Caco-2 (cell line): ENCODE results near the gene AGMO. TPM values are rescaled to one million over a fixed set of nuclear protein-coding genes. Genes with fewer than 3 reads are reported as not detected.

ENCODE experiments used
- BruUV-seq: library from RNA; stranded (reverse); fragments of 400-500 nt; replicated peaks from 2 replicates; lab custom pipeline; 2021; lab: Mats Ljungman, UMichigan
- CTCF ChIA-PET: fragments of 300-600 bp; sonication (Branson Sonifier 250); formaldehyde crosslinking; loops from one replicate; lab custom pipeline; 2022; ENCODE audit warnings: antibody characterized with exemption; lab: Charles Lee
- POLR2A ChIA-PET: fragments of 300-600 bp; sonication (Branson Sonifier 250); formaldehyde crosslinking; loops from one replicate; lab custom pipeline; 2022; ENCODE audit warnings: antibody characterized with exemption; lab: Charles Lee
- DNase-seq, 2 experiments: peaks; one replicate each; pipeline versions ENCODE4 v3.0.0 to v3.0.0-alpha.2; 2020 to 2022
- H3K27me3 ChIP-seq: replicated peaks from 2 replicates; pipeline ENCODE4 v1.6.0; 2011; ENCODE audit warnings: low read length; ENCODE audit not compliant: control insufficient read depth, insufficient read depth
- H3K36me3 ChIP-seq: 2 replicates; pipeline ENCODE4 v1.5.1; 2011; ENCODE audit warnings: low read length; ENCODE audit not compliant: control insufficient read depth, insufficient read depth
- H3K4me1 ChIP-seq: fragments of 250-450 bp; sonication (Bioruptor Pico); 2 replicates; pipeline ENCODE4 v1.5.1; 2020; ENCODE audit warnings: mild to moderate bottlenecking
- H3K4me3 ChIP-seq: 2 replicates; pipeline ENCODE4 v1.5.1; 2011; ENCODE audit warnings: low read depth, mild to moderate bottlenecking, control low read depth, low read length
- H3K9me3 ChIP-seq: fragments of 250-450 bp; sonication (Bioruptor Pico); 2 replicates; pipeline ENCODE4 v1.5.1; 2020; ENCODE audit warnings: mild to moderate bottlenecking, moderate library complexity
- H3K27ac Mint-ChIP-seq: one replicate; pipeline ENCODE4 v1.8.0; 2022; ENCODE audit warnings: mixed read lengths; ENCODE audit not compliant: unreplicated experiment
- H3K27me3 Mint-ChIP-seq: one replicate; pipeline ENCODE4 v1.8.0; 2022; ENCODE audit warnings: mixed read lengths; ENCODE audit not compliant: insufficient read depth, unreplicated experiment
- H3K36me3 Mint-ChIP-seq: one replicate; pipeline ENCODE4 v1.8.0; 2022; ENCODE audit warnings: mild to moderate bottlenecking, mixed read lengths; ENCODE audit not compliant: insufficient read depth, unreplicated experiment
- H3K4me1 Mint-ChIP-seq: one replicate; pipeline ENCODE4 v1.8.0; 2022; ENCODE audit warnings: low read depth, mixed read lengths; ENCODE audit not compliant: unreplicated experiment
- H3K4me3 Mint-ChIP-seq: one replicate; pipeline ENCODE4 v1.8.0; 2022; ENCODE audit warnings: mild to moderate bottlenecking, moderate library complexity, mixed read lengths; ENCODE audit not compliant: unreplicated experiment
- H3K9me3 Mint-ChIP-seq: one replicate; pipeline ENCODE4 v1.8.0; 2022; ENCODE audit warnings: mixed read lengths; ENCODE audit not compliant: unreplicated experiment
- intact Hi-C: fragments of 100-400 bp; cut with micrococcal nuclease; formaldehyde crosslinking; loops from one replicate; pipeline ENCODE4 v1.10.0; 2022; ENCODE audit not compliant: unreplicated experiment
- total RNA-seq: library from RNA; stranded (reverse); gene quantifications from 2 replicates; pipeline ENCODE4 v1.2.3, GENCODE V29; 2022
- TF ChIP-seq, protein P1 (sequence below), 2 experiments: fragments of 200-600 bp in 1 of 2; IDR thresholded peaks; 1 replicate in 1 of 2; 2 replicates in 1 of 2; pipeline versions ENCODE4 v1.5.1 to v1.8.0; 2011 to 2022; ENCODE audit warnings: antibody characterized with exemption in 1 of 2, control low read depth in 1 of 2, inconsistent platforms in 1 of 2, low read depth in 1 of 2, low read length in 1 of 2, mild to moderate bottlenecking in 1 of 2, moderate library complexity in 1 of 2; ENCODE audit not compliant: insufficient read depth in 1 of 2, severe bottlenecking in 1 of 2, unreplicated experiment in 1 of 2

Gene AGMO
- total RNA-seq, 1 experiment from 2014 or later, result 0.16 TPM

DNA sequence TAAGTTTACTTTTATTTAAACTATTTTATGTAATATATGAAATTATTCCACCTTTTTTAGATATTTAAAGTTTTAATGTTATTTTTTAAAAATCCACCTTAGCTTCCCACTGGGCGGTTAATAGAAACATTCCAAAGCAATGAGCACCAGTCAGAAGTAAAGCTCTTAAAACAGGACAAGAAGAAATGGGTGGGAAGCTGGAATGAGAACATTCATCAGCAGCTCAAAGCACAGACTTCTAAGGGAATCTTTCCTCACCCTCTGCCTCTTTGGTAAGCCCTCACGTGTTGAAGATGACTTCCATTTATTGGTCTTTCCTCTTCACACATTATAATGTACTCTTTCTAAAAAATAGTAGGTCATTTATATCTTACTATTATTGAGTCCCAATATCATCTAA, 3.1 kb downstream of the AGMO start:
- intact Hi-C loops, result loop anchor here (5.0 kb wide), 1 partner anchor 251 kb away; no protein-coding TSS in a partner anchor
- BruUV-seq, result no TSS peak
- H3K4me1 Mint-ChIP-seq, result no peaks in the 10 kb centered on the region
- no peak for DNase-seq
- Histone ChIP-seq H3K27me3 (no peaks in the 10 kb centered on the region), H3K4me1 (peaks cover 5% of the 10 kb centered on the region), H3K9me3 (no peaks in the 10 kb centered on the region), H3K36me3 (no peaks in the 10 kb centered on the region), H3K4me3 (no peak overlapping the region)
- TF ChIP-seq, protein P1, sequence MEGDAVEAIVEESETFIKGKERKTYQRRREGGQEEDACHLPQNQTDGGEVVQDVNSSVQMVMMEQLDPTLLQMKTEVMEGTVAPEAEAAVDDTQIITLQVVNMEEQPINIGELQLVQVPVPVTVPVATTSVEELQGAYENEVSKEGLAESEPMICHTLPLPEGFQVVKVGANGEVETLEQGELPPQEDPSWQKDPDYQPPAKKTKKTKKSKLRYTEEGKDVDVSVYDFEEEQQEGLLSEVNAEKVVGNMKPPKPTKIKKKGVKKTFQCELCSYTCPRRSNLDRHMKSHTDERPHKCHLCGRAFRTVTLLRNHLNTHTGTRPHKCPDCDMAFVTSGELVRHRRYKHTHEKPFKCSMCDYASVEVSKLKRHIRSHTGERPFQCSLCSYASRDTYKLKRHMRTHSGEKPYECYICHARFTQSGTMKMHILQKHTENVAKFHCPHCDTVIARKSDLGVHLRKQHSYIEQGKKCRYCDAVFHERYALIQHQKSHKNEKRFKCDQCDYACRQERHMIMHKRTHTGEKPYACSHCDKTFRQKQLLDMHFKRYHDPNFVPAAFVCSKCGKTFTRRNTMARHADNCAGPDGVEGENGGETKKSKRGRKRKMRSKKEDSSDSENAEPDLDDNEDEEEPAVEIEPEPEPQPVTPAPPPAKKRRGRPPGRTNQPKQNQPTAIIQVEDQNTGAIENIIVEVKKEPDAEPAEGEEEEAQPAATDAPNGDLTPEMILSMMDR (IDR thresholded peaks at IDR 0.05; ENCODE audit: insufficient read depth in 1 of 2, low read depth in 1 of 2, low read length in 1 of 2, severe bottlenecking in 1 of 2, unreplicated experiment in 1 of 2), result no peak
- H3K27me3 Mint-ChIP-seq, result peaks cover 6% of the 10 kb centered on the region
- H3K4me3 Mint-ChIP-seq, result no peak overlapping the region
- H3K27ac Mint-ChIP-seq, result no peak overlapping the region
- ChIA-PET POLR2A (interaction anchor here (0.7 kb wide), 1 partner anchor 25 kb away, joined by 3 read pairs; no protein-coding TSS in a partner anchor), CTCF (no interaction called here)
- H3K36me3 Mint-ChIP-seq, result no peaks in the 10 kb centered on the region
- H3K9me3 Mint-ChIP-seq, result no peaks in the 10 kb centered on the region

DNA sequence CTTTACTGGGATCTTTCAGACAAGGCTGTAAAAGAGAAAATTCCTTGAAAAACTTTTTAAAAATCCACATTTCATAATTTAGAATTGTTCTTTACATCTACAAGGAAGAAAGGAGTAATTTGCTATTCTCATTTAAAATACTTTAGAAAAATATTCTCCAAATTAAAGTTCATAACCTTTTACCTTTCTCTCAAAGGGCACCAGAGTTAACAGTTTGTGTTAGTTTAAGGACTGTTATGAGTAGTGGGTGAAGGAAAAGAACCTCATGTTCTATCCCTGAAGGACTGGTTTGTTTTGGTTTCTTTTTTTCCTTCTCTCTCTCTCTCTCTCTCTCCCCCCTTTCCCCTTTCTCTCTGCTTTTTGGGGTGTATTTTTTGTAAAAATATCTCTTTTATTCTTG, 4.1 kb downstream of the AGMO start:
- Mint-ChIP-seq H3K9me3 (no peaks in the 10 kb centered on the region), H3K4me3 (no peak overlapping the region), H3K27ac (no peak overlapping the region), H3K27me3 (peaks cover 6% of the 10 kb centered on the region), H3K36me3 (no peaks in the 10 kb centered on the region), H3K4me1 (no peaks in the 10 kb centered on the region)
- ChIA-PET CTCF (no interaction called here), POLR2A (no interaction called here)
- intact Hi-C loops, result loop anchor here (5.0 kb wide), 1 partner anchor 250 kb away; no protein-coding TSS in a partner anchor
- no peaks in the 10 kb centered on the region for H3K27me3 ChIP-seq
- peaks cover 5% of the 10 kb centered on the region for H3K4me1 ChIP-seq
- H3K9me3 ChIP-seq, result no peaks in the 10 kb centered on the region
- TF ChIP-seq, protein P1 (IDR thresholded peaks at IDR 0.05; ENCODE audit: insufficient read depth in 1 of 2, low read depth in 1 of 2, low read length in 1 of 2, severe bottlenecking in 1 of 2, unreplicated experiment in 1 of 2), result no peak
- H3K36me3 ChIP-seq, result no peaks in the 10 kb centered on the region
- no peak overlapping the region for H3K4me3 ChIP-seq
- DNase-seq, result no peak
- BruUV-seq, result no TSS peak

DNA sequence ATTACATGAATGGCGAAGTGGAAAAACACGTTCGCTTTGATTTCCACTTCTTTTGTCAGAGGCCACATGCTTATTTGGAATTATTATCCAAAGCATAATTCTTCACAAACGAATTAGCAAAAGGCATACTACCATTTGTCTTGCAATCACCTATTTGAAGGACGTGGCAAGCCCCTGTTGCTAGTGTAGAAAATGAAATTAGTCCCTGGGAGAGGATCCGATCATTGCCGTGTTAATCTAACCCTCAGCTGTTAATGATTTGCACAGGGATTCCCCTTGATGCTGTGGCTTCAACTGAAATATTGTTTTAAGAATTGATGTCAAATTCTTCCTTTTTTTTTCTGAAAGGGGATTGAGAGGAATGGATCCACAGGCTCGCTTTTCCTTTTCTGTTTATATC, 4.6 kb downstream of the AGMO start:
- intact Hi-C loops, result loop anchor here (5.0 kb wide), 1 partner anchor 250 kb away; no protein-coding TSS in a partner anchor
- H3K9me3 Mint-ChIP-seq, result no peaks in the 10 kb centered on the region
- no peaks in the 10 kb centered on the region for H3K4me1 Mint-ChIP-seq
- Histone ChIP-seq H3K4me3 (no peak overlapping the region), H3K4me1 (peaks cover 5% of the 10 kb centered on the region), H3K27me3 (no peaks in the 10 kb centered on the region), H3K36me3 (no peaks in the 10 kb centered on the region), H3K9me3 (no peaks in the 10 kb centered on the region)
- ChIA-PET POLR2A (no interaction called here), CTCF (no interaction called here)
- BruUV-seq, result no TSS peak
- no peak for DNase-seq
- H3K36me3 Mint-ChIP-seq, result no peaks in the 10 kb centered on the region
- TF ChIP-seq, protein P1 (IDR thresholded peaks at IDR 0.05; ENCODE audit: insufficient read depth in 1 of 2, low read depth in 1 of 2, low read length in 1 of 2, severe bottlenecking in 1 of 2, unreplicated experiment in 1 of 2), result no peak
- H3K27ac Mint-ChIP-seq, result no peak overlapping the region
- no peak overlapping the region for H3K4me3 Mint-ChIP-seq
- peaks cover 6% of the 10 kb centered on the region for H3K27me3 Mint-ChIP-seq
